ENCODE results near the gene ANKRD13B. TPM values are rescaled to one million over a fixed set of nuclear protein-coding genes. Genes with fewer than 3 reads are reported as not detected.
A peak's percentile ranks its signal among the peaks of the same experiment; 100 is the strongest.

The ANKRD13B gene
- total RNA-seq, 2 donors from 2014 or later = 5.9 to 7.9 TPM

- Mint-ChIP-seq H3K4me3 (no peak overlapping the region), H3K36me3 (ENCODE audit: low read depth) (no peaks in the 10 kb centered on the region), H3K4me1 (peaks cover 36% of the 10 kb centered on the region), H3K27ac (peak overlapping the region; percentile 83), H3K27me3 (no peaks in the 10 kb centered on the region)
- DNase-seq (no peak), ATAC-seq (no peak)
- no peaks in the 10 kb centered on the region for H3K9me3 ChIP-seq (ENCODE audit: control insufficient read depth, low read length, poor library complexity, severe bottlenecking)
Observed at GRCh38 chr17:29625037-29625750, 32.3 kb downstream of the ANKRD13B start.

GRCh38 chr17:29627951-29628350 is 35.0 kb downstream of the ANKRD13B start:
- no peak for DNase-seq
- Mint-ChIP-seq H3K36me3 (ENCODE audit: low read depth) (peaks cover 7% of the 10 kb centered on the region), H3K27me3 (no peaks in the 10 kb centered on the region), H3K4me1 (peaks cover 34% of the 10 kb centered on the region), H3K27ac (peak overlapping the region; percentile 60), H3K4me3 (no peak overlapping the region)
- H3K9me3 ChIP-seq (ENCODE audit: control insufficient read depth, low read length, poor library complexity, severe bottlenecking) = no peaks in the 10 kb centered on the region
- no peak for ATAC-seq

- no peak overlapping the region for H3K4me3 Mint-ChIP-seq
- H3K9me3 ChIP-seq (ENCODE audit: control insufficient read depth, low read length, poor library complexity, severe bottlenecking) = no peaks in the 10 kb centered on the region
- no peaks in the 10 kb centered on the region for H3K27me3 Mint-ChIP-seq
- peaks cover 29% of the 10 kb centered on the region for H3K4me1 Mint-ChIP-seq
- ATAC-seq (no peak), DNase-seq (no peak)
- H3K36me3 Mint-ChIP-seq (ENCODE audit: low read depth) = peaks cover 7% of the 10 kb centered on the region
- H3K27ac Mint-ChIP-seq = peak overlapping the region; percentile 69
Observed at GRCh38 chr17:29628644-29629043, 35.7 kb downstream of the ANKRD13B start.

DNA sequence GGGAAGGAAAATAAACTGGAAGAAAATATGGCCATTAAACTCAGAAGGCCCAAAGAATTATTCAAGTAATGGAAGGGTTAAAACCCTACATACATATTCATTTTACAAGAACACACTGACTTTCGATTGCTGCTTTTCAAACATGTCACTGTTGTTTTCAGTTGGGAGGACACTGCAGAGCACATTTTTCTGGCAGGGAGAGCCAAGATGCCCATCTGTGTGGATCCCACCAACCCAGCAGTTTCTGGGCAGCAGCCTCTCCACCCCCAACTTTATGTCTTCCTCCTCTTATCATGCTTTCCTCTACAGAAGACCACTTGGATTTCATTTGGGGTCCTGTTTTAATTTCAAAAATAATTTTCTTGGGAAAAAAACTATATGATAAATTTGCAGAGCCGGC is 36.9 kb downstream of the ANKRD13B start:
- Mint-ChIP-seq H3K27ac (peak overlapping the region; percentile 68), H3K36me3 (ENCODE audit: low read depth) (peaks cover 7% of the 10 kb centered on the region), H3K27me3 (no peaks in the 10 kb centered on the region), H3K4me3 (no peak overlapping the region), H3K4me1 (peaks cover 22% of the 10 kb centered on the region)
- DNase-seq (no peak), ATAC-seq (no peak)
- H3K9me3 ChIP-seq (ENCODE audit: control insufficient read depth, low read length, poor library complexity, severe bottlenecking) = no peaks in the 10 kb centered on the region

DNA sequence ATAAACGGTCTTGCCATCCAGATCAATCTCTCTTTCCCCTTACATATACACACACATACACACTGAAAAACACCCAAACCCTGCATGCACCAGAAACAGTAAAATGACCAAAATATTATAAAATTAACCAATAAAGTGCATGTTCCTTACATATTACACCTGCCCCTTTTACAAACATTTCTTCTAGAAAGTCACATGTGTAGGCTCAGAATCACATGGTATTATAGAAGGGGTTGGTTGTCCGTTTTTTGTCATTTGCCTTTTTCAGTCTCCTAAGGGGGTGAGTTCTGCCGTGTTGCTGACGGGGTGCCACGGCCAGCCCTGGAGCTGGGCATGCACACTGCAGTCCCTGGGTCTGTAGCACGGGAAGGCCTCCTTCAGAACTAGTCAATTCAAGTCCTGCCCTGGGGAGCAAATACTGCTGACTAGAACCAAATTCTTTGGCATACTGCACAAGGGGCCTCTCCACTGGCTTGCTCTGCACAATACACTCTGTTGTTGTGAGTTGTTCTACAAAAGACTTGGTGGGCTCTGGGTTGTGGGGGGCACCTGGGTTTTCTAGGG is 37.8 kb downstream of the ANKRD13B start:
- H3K4me3 Mint-ChIP-seq = no peak overlapping the region
- no peaks in the 10 kb centered on the region for H3K9me3 ChIP-seq (ENCODE audit: control insufficient read depth, low read length, poor library complexity, severe bottlenecking)
- H3K27me3 Mint-ChIP-seq = no peaks in the 10 kb centered on the region
- DNase-seq (no peak), ATAC-seq (no peak)
- peak overlapping the region; percentile 68 for H3K27ac Mint-ChIP-seq
- H3K36me3 Mint-ChIP-seq (ENCODE audit: low read depth) = peaks cover 7% of the 10 kb centered on the region
- H3K4me1 Mint-ChIP-seq = peaks cover 22% of the 10 kb centered on the region

GRCh38 chr17:29633886-29634285 is 41.0 kb downstream of the ANKRD13B start:
- peak overlapping the region; percentile 3 for H3K27ac Mint-ChIP-seq
- H3K27me3 Mint-ChIP-seq = no peaks in the 10 kb centered on the region
- H3K4me1 Mint-ChIP-seq = peaks cover 7% of the 10 kb centered on the region
- no peaks in the 10 kb centered on the region for H3K9me3 ChIP-seq (ENCODE audit: control insufficient read depth, low read length, poor library complexity, severe bottlenecking)
- no peak overlapping the region for H3K4me3 Mint-ChIP-seq
- no peak for DNase-seq
- H3K36me3 Mint-ChIP-seq (ENCODE audit: low read depth) = peaks cover 7% of the 10 kb centered on the region
- ATAC-seq = no peak

DNA sequence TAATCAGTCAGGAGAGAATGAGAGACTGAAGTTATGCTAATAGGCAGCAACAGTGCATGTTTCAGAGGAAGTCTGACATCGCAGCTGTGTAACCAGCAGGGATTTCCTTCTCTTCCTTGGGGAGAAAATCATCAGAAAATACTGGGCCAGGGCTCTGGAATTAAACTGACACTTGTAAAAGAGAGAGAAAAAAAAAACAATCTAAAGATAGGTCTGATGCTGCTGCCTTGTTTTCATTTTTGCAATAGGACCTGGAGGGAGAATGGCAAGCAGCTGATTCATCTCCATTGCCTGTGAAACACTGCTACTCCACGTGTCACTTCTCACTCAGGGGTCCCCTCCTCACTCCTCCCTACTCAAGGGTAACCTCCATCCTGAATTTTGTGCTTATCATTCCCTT is 47.5 kb downstream of the ANKRD13B start:
- H3K4me1 Mint-ChIP-seq = peaks cover 10% of the 10 kb centered on the region
- no peak for ATAC-seq
- no peaks in the 10 kb centered on the region for H3K27me3 Mint-ChIP-seq
- no peak overlapping the region for H3K4me3 Mint-ChIP-seq
- H3K9me3 ChIP-seq (ENCODE audit: control insufficient read depth, low read length, poor library complexity, severe bottlenecking) = no peaks in the 10 kb centered on the region
- H3K27ac Mint-ChIP-seq = peak overlapping the region; percentile 39
- no peak for DNase-seq
- H3K36me3 Mint-ChIP-seq (ENCODE audit: low read depth) = no peaks in the 10 kb centered on the region

DNA sequence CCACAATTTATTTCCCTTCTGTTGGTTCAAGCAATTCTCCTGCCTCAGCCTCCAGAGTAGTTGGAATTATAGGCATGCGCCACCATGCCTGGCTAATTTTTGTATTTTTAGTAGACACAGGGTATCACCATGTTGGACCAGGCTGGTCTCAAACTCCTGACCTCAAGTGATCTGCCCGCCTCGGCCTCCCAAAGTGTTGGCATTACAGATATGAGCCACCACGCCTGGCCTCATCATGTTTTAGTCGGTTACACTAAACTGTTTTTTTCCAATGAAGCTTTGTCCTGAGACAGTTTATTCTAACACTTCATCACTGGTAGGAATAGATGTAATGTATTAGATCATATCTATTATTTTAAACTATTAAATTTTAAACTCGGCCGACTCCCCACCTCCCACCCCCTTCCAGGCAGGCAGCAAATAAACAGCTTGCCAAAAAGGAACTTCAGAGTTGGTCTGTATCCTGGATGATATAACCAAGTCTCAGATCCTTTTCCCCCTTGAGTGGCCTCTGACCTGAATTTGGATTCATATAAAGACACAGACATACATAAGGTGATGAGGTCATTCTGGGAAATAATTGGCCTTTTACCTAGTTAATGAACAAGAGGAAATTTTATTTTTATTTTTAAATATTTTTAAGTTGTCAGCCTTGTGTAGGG is 48.2 kb downstream of the ANKRD13B start:
- peaks cover 13% of the 10 kb centered on the region for H3K4me1 Mint-ChIP-seq
- no peak for DNase-seq
- no peaks in the 10 kb centered on the region for H3K9me3 ChIP-seq (ENCODE audit: control insufficient read depth, low read length, poor library complexity, severe bottlenecking)
- H3K36me3 Mint-ChIP-seq (ENCODE audit: low read depth) = no peaks in the 10 kb centered on the region
- peak overlapping the region; percentile 39 for H3K27ac Mint-ChIP-seq
- no peak overlapping the region for H3K4me3 Mint-ChIP-seq
- no peaks in the 10 kb centered on the region for H3K27me3 Mint-ChIP-seq
- no peak for ATAC-seq

DNA sequence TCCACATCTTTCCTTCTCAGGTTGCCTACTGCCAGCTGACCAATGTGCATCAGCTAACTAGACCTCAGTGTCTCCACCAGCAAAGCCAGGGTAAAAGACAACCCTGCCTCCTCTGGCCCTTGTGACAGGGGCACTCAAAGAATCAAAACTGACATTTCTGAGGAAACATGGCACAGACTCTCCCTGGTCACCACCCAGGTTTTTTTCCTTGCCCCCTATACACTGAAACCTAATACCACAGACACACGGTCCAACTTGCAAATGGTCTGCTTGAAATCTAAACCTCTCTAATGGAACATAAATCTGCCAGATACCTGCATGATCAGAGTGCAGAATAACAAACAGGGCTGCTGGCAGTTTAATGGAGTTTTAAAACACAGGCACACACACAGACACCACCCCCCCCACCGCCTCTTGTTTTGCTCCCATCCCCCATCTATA is 49.3 kb downstream of the ANKRD13B start:
- Mint-ChIP-seq H3K4me1 (peaks cover 13% of the 10 kb centered on the region), H3K36me3 (ENCODE audit: low read depth) (no peaks in the 10 kb centered on the region), H3K27me3 (no peaks in the 10 kb centered on the region), H3K4me3 (no peak overlapping the region), H3K27ac (peak overlapping the region; percentile 69)
- H3K9me3 ChIP-seq (ENCODE audit: control insufficient read depth, low read length, poor library complexity, severe bottlenecking) = no peaks in the 10 kb centered on the region
- ATAC-seq = no peak
- DNase-seq = no peak

- Mint-ChIP-seq H3K4me1 (peaks cover 13% of the 10 kb centered on the region), H3K36me3 (ENCODE audit: low read depth) (no peaks in the 10 kb centered on the region), H3K4me3 (no peak overlapping the region), H3K27ac (peak overlapping the region; percentile 69), H3K27me3 (no peaks in the 10 kb centered on the region)
- no peak for ATAC-seq
- DNase-seq = no peak
- no peaks in the 10 kb centered on the region for H3K9me3 ChIP-seq (ENCODE audit: control insufficient read depth, low read length, poor library complexity, severe bottlenecking)
Observed at GRCh38 chr17:29643817-29644160, 50.9 kb downstream of the ANKRD13B start.

DNA sequence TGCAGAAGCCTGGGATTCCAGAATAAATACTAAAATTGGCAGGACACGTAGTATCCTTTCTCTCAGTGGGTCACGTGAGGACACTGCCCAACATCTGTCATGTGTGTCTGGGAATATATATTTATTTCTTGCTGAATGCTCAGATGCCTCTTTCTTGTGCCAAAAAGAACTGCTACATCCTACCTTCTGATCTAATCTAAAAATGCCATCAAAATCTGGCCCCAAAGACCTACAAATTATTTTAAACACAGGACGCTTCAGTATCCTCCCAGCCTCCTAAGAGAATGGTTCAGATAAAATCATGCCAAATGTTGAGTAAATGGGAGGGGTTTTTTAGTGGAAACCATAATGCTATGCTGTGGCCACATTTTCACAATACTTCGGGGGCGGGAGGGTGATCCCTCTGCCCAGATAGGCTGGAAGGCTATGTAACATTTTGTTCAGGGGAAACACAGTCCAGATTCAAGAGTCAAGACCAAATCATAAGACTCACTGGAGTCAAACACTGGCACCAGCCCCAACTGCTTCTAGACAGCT is 52.7 kb downstream of the ANKRD13B start:
- H3K9me3 ChIP-seq (ENCODE audit: control insufficient read depth, low read length, poor library complexity, severe bottlenecking) = no peaks in the 10 kb centered on the region
- Mint-ChIP-seq H3K27me3 (no peaks in the 10 kb centered on the region), H3K27ac (peak overlapping the region; percentile 8), H3K4me3 (no peak overlapping the region), H3K36me3 (ENCODE audit: low read depth) (no peaks in the 10 kb centered on the region), H3K4me1 (peaks cover 7% of the 10 kb centered on the region)
- no peak for ATAC-seq
- no peak for DNase-seq

DNA sequence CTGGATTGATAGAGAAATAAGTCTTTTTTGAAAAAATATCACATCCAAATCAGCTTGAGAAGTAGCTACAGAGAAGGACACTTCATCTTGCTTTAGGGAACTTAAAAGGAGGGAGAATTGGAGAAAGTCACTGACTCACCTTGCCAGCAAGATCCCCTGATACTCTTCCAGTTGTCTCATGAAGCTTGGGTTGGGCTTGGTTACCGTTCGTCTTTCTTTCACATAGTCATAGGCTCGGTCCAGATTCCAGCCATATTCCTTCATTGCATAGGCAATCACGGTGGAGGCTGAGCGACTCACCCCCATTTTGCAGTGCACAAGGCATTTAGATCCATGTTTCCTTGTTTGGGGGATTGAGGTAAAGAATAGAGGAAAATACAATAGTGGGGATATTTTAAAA is 55.1 kb downstream of the ANKRD13B start:
- no peak overlapping the region for H3K4me3 Mint-ChIP-seq

GRCh38 chr17:29649359-29649758 is 56.4 kb downstream of the ANKRD13B start:
- Mint-ChIP-seq H3K36me3 (ENCODE audit: low read depth) (no peaks in the 10 kb centered on the region), H3K27ac (peak overlapping the region; percentile 78)

More for the DNA sequence above, 55.1 kb downstream of the ANKRD13B start:
- Mint-ChIP-seq H3K27ac (no peak overlapping the region), H3K27me3 (no peaks in the 10 kb centered on the region), H3K36me3 (ENCODE audit: low read depth) (no peaks in the 10 kb centered on the region), H3K4me1 (peaks cover 4% of the 10 kb centered on the region)
- H3K9me3 ChIP-seq (ENCODE audit: control insufficient read depth, low read length, poor library complexity, severe bottlenecking) = no peaks in the 10 kb centered on the region
- DNase-seq (no peak), ATAC-seq (no peak)

More at GRCh38 chr17:29649359-29649758, 56.4 kb downstream of the ANKRD13B start:
- Mint-ChIP-seq H3K4me1 (peaks cover 3% of the 10 kb centered on the region), H3K27me3 (no peaks in the 10 kb centered on the region), H3K4me3 (no peak overlapping the region)
- no peaks in the 10 kb centered on the region for H3K9me3 ChIP-seq (ENCODE audit: control insufficient read depth, low read length, poor library complexity, severe bottlenecking)
- ATAC-seq (no peak), DNase-seq (no peak)
